GM21619 (cell line): ENCODE data around the gene GRK5.

Experiments used
- ATAC-seq: cut with Tn5 transposase; IDR thresholded peaks from one replicate; pipeline ENCODE4 v1.9.1; 2021; ENCODE audit not compliant: unreplicated experiment

GRK5 gene

GRCh38 chr10:119337223-119337622 is 129.9 kb downstream of the GRK5 start:
- no peak for ATAC-seq

- no peak for ATAC-seq
Observed at GRCh38 chr10:119337796-119338432, 130.5 kb downstream of the GRK5 start.

DNA sequence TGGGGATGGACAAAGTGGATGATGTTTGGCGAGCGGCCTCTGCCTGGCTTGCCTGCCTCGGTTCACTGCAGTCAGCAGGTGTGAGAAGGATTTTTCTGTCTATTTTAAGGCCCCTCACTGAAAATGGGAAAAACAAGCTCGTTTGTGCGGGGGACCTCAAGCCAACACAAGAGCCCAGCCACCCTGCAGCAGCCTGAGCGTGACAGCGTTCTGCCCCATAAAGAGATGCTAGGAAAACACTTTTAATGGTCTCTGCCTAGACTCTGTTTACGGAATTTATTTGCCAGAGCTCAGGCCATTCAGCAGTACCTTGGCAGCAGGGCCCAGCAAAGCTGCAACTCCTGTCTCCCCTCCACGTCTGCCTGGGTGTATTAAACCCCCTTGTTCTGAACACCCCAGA is 131.7 kb downstream of the GRK5 start:
- no peak for ATAC-seq

- ATAC-seq: no peak
Observed at GRCh38 chr10:119340893-119341458, 133.6 kb downstream of the GRK5 start.

- ATAC-seq: no peak
Observed at GRCh38 chr10:119341459-119342301, 134.3 kb downstream of the GRK5 start.

DNA sequence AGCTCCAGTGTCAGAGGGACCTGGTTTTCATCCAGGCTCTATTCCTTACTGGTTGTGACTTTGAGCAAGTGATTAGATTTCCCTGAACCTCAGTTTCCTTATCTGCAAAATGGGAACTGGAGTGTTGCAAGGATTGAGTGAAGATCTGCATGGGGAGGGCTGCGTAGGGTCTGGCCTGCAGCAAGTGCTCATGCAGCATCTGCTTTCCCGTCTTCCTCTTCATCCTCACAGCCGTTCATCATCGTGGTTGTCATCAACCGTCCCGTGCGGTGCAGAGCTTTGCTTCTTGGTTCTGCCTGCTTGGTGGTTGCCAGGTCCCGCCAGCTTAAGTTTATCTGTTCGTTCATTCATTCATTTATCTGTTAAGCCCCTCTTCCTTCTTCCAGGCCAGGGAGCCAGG is 135.0 kb downstream of the GRK5 start:
- ATAC-seq: no peak

- ATAC-seq: no peak
Observed at GRCh38 chr10:119343011-119343601, 135.7 kb downstream of the GRK5 start.

DNA sequence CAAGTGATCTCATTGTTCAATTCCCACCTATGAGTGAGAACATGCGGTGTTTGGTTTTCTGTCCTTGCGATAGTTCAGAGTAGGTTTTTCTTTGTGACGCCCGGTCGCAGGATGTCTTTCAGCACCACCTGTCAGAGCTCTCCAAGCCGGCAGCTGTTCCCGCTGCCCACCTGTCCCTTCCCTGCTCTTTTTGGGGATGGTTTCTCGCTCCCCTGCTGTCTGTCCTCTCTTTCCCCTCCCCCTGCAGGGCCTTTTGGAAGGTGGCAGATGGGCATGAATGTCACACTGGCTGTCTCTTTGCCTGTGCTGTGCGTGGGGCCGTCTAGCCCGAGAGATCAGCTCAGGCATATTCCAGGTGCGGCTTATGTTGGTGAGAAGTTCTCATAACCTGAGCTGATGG is 137.0 kb downstream of the GRK5 start:
- ATAC-seq: no peak

DNA sequence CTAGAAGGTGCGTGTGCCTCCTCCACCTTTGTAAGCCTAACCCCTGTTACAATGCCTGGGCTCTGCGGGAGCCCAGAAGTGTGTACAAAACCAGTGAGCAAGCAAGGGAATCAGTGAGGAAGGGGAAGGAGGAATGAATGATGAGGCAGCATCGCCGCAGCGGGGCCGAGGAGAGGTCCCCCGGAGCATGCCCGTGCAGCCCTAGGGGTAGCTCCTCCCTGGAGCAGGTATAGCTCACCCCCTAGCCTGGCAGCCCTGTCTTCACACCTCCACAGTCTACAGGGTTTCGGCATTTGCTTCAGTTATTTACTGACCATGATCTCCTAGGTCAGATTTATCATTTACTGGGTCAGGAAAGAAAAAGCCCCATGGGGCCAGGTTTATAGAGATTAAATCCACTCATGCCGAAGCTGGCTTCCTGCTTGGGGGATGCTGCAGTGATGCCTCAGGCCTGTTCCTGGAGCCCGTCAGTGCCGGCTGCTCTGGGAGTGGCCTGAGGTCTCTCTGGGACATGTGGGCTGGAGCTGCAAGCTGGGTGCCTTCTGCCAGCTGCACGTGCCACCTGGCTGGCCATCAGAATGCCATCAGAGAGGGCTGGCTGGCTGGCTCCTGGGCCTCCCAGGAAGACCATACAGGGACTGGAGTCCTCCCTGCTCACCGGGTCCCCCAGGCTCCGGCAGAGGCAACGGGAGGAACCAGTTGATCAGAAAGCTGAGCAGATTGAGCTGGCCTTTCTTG is 138.9 kb downstream of the GRK5 start:
- no peak for ATAC-seq

DNA sequence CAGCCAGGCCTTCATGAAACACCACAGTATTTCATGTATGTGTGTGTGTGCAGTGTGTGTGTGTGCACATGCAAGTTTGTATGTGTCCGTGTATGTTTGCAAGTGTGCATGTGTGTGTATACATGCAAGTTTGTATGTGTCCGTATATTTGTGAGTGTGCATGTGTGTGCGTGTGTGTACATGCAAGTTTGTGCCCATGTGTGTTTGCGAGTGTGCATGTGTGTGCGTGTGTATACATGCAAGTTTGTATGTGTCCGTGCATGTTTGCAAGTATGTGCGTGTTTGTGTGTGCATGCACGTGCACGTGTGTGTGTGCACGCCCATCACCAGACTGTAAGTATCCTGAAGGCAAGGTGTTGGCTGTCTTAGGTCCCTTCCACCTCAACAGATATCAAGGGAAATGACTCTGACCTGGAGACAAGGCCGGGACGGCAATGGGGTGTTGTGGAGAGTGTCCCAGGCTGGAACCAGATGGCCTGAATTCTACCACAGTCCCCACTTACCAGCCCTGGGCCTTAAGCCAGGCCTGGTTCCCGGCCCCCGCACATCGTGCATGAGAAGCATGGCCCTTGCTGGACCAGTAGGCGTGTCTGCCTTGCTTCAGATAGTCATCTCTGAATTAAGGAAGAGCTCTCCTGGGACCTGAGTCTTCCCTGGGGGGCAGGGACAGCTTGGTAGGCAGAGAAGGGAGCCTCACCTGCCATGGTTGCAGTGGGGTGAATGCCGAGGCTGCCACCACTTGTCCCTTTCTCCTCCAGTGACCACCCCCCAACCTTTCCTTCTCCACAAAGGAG is 140.0 kb downstream of the GRK5 start:
- no peak for ATAC-seq

- ATAC-seq: no peak
Observed at GRCh38 chr10:119348106-119348505, 140.7 kb downstream of the GRK5 start.

DNA sequence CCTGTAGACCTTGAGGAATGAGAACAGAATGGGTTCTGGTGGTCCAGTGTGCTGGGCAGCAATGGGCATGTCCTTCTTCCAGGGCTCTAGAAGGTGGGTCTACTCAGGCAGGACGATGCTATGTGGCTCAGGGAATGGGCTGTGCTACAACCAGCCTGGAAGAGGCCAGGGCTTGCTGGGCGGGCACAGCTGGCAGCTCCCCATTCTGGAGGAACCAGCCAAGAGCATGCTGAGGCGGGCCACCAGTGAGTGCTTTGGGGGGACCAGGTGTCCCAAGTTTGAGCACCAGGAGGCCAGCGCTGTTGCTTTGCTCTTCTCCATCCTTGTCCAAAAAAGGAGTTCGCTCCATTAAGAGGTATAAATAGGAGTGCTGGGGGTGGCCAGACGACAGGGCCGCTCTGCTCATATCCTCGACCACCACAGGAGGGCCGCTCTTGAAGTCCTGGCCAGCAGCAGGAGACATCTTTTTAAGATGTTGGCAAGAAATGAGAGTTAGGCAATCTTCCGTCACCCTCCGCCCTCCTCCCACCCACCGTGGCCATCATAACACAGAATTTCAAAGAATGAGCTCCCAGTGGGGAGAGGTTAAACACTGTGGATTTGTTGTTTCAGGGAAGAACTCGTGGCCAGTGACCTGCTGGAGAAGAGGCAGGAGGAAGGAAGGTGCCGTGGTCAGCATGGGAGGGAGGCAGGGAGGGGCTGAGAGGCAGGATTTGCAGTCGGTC is 141.3 kb downstream of the GRK5 start:
- ATAC-seq: no peak

DNA sequence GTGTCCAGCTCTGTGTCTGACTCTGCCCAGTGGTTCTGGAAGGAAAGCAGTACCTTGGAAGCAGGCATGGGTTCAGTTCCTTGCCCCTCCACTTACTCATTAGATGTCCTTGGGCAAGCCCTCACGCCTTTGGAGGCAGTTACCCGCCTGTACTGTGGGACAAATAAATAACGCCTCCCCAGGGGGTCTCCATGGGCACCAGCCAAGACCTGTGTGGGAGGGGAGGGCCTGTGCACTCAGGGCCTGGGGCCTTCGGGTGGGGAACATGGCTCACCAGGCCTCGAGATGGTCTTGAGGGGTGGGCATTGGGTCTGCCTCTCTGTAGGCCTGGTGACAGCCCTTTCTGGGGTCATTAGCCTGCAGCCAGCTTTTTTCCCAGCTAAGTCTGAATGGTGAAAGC is 142.0 kb downstream of the GRK5 start:
- no peak for ATAC-seq

GRCh38 chr10:119349937-119350501 is 142.6 kb downstream of the GRK5 start:
- ATAC-seq: no peak

DNA sequence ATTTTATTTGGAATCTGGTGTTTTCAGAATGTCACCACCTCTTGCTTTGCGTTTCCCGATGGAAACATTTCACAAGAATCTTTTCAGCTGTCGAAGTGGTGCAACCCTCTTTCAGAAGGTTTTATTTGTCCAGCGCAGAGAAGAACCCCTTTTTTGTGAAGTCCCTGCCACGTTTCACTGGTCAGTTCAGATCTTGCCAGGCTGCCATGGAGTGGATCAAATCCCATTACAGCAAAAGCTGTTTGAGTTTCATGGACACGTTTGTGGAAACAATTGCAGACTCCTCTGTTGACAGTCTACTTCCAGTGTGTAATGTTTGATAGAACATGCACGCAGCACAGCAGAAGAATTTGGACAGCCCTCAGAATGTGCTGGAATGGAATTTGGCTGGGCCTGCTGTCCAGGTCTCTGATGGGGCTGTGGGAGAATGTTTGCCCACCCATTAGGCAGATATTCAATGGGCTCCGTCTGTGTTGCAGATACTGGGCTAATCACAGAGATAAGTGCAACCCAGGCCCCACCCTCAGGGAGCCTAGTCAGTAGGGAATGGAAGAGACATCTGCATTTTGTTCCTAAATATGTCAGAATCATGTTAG is 143.2 kb downstream of the GRK5 start:
- no peak for ATAC-seq

- no peak for ATAC-seq
Observed at GRCh38 chr10:119351189-119351588, 143.8 kb downstream of the GRK5 start.

DNA sequence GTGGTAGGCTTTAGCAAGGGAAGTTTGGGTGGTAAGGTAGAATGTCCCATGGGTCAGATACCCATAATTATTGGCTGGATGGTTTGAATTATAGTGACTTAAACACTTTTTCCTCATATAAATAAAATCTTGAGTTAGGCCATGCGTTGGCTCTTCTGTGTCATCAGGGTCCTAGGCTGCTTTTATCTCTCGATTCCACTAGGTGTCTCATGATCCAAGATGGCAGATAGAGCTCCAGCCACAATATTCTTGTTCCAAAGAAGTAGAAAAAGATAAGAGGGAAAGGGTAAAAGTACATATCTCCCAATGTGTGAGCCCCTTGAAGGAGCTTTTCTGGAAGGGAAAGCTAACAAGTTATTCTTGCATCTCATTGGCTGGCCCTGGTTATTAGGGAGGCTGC is 144.7 kb downstream of the GRK5 start:
- no peak for ATAC-seq

DNA sequence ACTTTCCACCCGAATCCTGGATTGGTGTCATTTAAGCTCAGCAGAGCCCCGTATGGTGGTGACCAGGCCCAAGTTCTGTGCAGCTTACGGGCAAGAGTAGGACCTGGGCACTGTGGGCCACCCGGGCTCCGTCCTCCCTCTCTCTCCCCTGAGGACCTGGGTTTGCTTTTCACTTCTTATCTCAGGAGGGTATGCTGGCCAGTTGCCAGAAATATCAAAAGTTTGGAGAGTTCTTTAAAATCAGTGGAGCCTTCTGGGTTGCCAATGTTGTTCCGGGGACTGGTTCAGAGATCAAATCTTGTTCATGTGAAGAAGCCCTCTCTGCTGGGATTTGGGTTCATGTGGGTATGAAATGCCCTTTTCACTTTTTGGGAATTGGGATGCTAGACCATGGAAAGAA is 145.4 kb downstream of the GRK5 start:
- ATAC-seq: no peak

- no peak for ATAC-seq
Observed at GRCh38 chr10:119353421-119353820, 146.1 kb downstream of the GRK5 start.
